Embryonic facial prominence (tissue), 1 donor: ENCODE data around the gene PRMT2.

Experiments
- DNase-seq: peaks from one replicate; pipeline ENCODE4 v3.0.0-alpha.2; 2016; ENCODE audit errors: extremely low spot score

PRMT2 gene

GRCh38 chr21:46643379-46644177, 8.1 kb downstream of the PRMT2 start:
- DNase-seq = no peak

GRCh38 chr21:46645840-46646239, 10.4 kb downstream of the PRMT2 start:
- DNase-seq = no peak

GRCh38 chr21:46646541-46647154, 11.2 kb downstream of the PRMT2 start:
- no peak for DNase-seq

GRCh38 chr21:46648539-46648938, 13.1 kb downstream of the PRMT2 start:
- no peak for DNase-seq

GRCh38 chr21:46649356-46649755, 13.9 kb downstream of the PRMT2 start:
- no peak for DNase-seq

- no peak for DNase-seq
Measured at GRCh38 chr21:46650476-46651098, 15.1 kb downstream of the PRMT2 start.

GRCh38 chr21:46651121-46651520, 15.6 kb downstream of the PRMT2 start:
- no peak for DNase-seq

GRCh38 chr21:46655230-46655629, 19.8 kb downstream of the PRMT2 start:
- no peak for DNase-seq

- no peak for DNase-seq
Measured at GRCh38 chr21:46656820-46657219, 21.3 kb downstream of the PRMT2 start.

- no peak for DNase-seq
Measured at GRCh38 chr21:46660505-46660904, 25.0 kb downstream of the PRMT2 start.

GRCh38 chr21:46661211-46661625, 25.7 kb downstream of the PRMT2 start:
- peak; percentile 53 for DNase-seq

GRCh38 chr21:46661642-46662366, 26.3 kb downstream of the PRMT2 start:
- no peak for DNase-seq

- no peak for DNase-seq
Measured at GRCh38 chr21:46662367-46662654, 26.8 kb downstream of the PRMT2 start.

GRCh38 chr21:46662765-46663500, 27.5 kb downstream of the PRMT2 start:
- no peak for DNase-seq

- no peak for DNase-seq
Measured at GRCh38 chr21:46663754-46664153, 28.3 kb downstream of the PRMT2 start.

GRCh38 chr21:46664316-46664995, 29.0 kb downstream of the PRMT2 start:
- no peak for DNase-seq

- no peak for DNase-seq
Measured at GRCh38 chr21:46665566-46665965, 30.1 kb downstream of the PRMT2 start.

- DNase-seq = no peak
Measured at GRCh38 chr21:46666941-46667740, 31.7 kb downstream of the PRMT2 start.

GRCh38 chr21:46667741-46668380, 32.4 kb downstream of the PRMT2 start:
- DNase-seq = no peak

GRCh38 chr21:46668381-46668780, 32.9 kb downstream of the PRMT2 start:
- DNase-seq = no peak
